Motor neuron (in vitro differentiated cells): ENCODE results near the gene ADRB1. TPM values are rescaled to one million over a fixed set of nuclear protein-coding genes. Genes with fewer than 3 reads are reported as not detected.
A peak's percentile ranks its signal among the peaks of the same experiment; 100 is the strongest.

Experiments
- ATAC-seq, 8 experiments: fragments of 200-7000 bp; cut with Tn5 transposase; replicated peaks in 6 of 8; 2 replicates each; pipeline ENCODE4 v1.8.0; 2021; ENCODE audit warnings: mild to moderate bottlenecking in 8 of 8, moderate library complexity in 8 of 8
- H3K27ac ChIP-seq, 2 donors: fragments of 250-450 bp; sonication (Bioruptor Pico); 2 replicates each; pipeline ENCODE4 v1.9.0; 2021; ENCODE audit warnings: antibody characterized with exemption in 2 of 2, mild to moderate bottlenecking in 2 of 2, moderate library complexity in 1 of 2
- H3K4me1 ChIP-seq, 2 donors: fragments of 250-450 bp; sonication (Bioruptor Pico); replicated peaks in 1 of 2; 2 replicates each; pipeline ENCODE4 v1.6.1; 2021; ENCODE audit warnings: antibody characterized with exemption in 2 of 2, mild to moderate bottlenecking in 2 of 2, moderate library complexity in 1 of 2
- H3K4me3 ChIP-seq, 5 donors: fragments of 250-450 bp; sonication (Bioruptor Pico); 2 replicates each; pipeline ENCODE4 v1.9.0; 2021; ENCODE audit warnings: antibody characterized with exemption in 5 of 5, mild to moderate bottlenecking in 5 of 5, moderate library complexity in 4 of 5
- WGBS, 10 experiments: fragments of 450-650 bp; shearing (Covaris generic); methylation state at CpG; one replicate each; pipeline ENCODE4 v1.0.0; 2022; 5-methylcytosine and 5-hydroxymethylcytosine counted together
- in situ Hi-C, 9 experiments: fragments of 400-800 bp; cut with MboI; loops; one replicate each; pipeline ENCODE4 v1.15.0; 2021; ENCODE audit warnings: low sequenced_read_pairs in 9 of 9, low pct_unique_long_range_greater_than_20kb in 2 of 9; ENCODE audit not compliant: unreplicated experiment in 9 of 9
- total RNA-seq, 8 experiments: library from RNA; unstranded; fragments of 300-600 nt; gene quantifications; 2 replicates each; pipeline versions ENCODE4 v1.2.3 to v1.2.4, GENCODE V29; 2022

ADRB1 gene
- total RNA-seq = under 1 TPM in 7 of 8 experiments, not detected in 1; 0.05 to 0.47 (median 0.22) TPM

GRCh38 chr10:114043532-114044246 is at the start of gene ADRB1:
Gene ADRB1, plus strand, starts transcription at chr10:114043866. Its CDS starts 267 bp downstream, at chr10:114044133.
- ATAC-seq = peak; percentile 59 to 94 (median 90)
- Histone ChIP-seq H3K4me1 (peaks cover 0 to 5% of the 10 kb centered on the region in 2 donors), H3K27ac (no peak within 1 kb of the TSS), H3K4me3 (peak within 1 kb of the TSS; percentile 41 to 52 (median 47))
- in situ Hi-C loops = no loop called here
- 0% methylated on average over 5 of the region's 90 CpGs; no CpG with 5 or more reads in 9 of the 10 experiments for WGBS, 10 experiments

- in situ Hi-C loops = no loop called here
- no peak for ATAC-seq
- H3K4me1 ChIP-seq = no peaks in the 10 kb centered on the region
- 20 to 80% (median 75%) methylated on average over 1 to 2 of the region's 2 CpGs; no CpG with 5 or more reads in 1 of the 10 experiments for WGBS, 10 experiments
- H3K27ac ChIP-seq = no peak overlapping the region
- H3K4me3 ChIP-seq = no peak overlapping the region
Measured at GRCh38 chr10:113995201-113995600, 48.5 kb upstream of the ADRB1 start.

GRCh38 chr10:113997428-113997827 is 46.2 kb upstream of the ADRB1 start:
- Histone ChIP-seq H3K4me1 (no peaks in the 10 kb centered on the region), H3K4me3 (no peak overlapping the region), H3K27ac (no peak overlapping the region)
- no peak for ATAC-seq
- 10 to 63% (median 57%) methylated on average over 2 to 8 of the region's 8 CpGs; no CpG with 5 or more reads in 6 of the 10 experiments for WGBS, 10 experiments
- in situ Hi-C loops = no loop called here

GRCh38 chr10:113999531-113999930 is 44.1 kb upstream of the ADRB1 start:
- in situ Hi-C loops = no loop called here
- no peak overlapping the region for H3K4me3 ChIP-seq
- ATAC-seq = no peak
- no peaks in the 10 kb centered on the region for H3K4me1 ChIP-seq
- 46 to 100% (median 81%) methylated on average over 1 to 5 of the region's 5 CpGs for WGBS, 10 experiments
- H3K27ac ChIP-seq = no peak overlapping the region

- Histone ChIP-seq H3K27ac (no peak overlapping the region), H3K4me1 (no peaks in the 10 kb centered on the region), H3K4me3 (no peak overlapping the region)
- in situ Hi-C loops = no loop called here
- no peak for ATAC-seq
- 0 to 91% (median 76%) methylated on average over 1 to 6 of the region's 6 CpGs for WGBS, 10 experiments
Measured at GRCh38 chr10:114000457-114001010, 43.1 kb upstream of the ADRB1 start.

GRCh38 chr10:114002422-114002821 is 41.2 kb upstream of the ADRB1 start:
- no peak overlapping the region for H3K4me3 ChIP-seq
- in situ Hi-C loops = no loop called here
- WGBS, 10 experiments = 63 to 100% (median 72%) methylated on average over 2 to 7 of the region's 7 CpGs; no CpG with 5 or more reads in 2 of the 10 experiments
- no peaks in the 10 kb centered on the region for H3K4me1 ChIP-seq
- H3K27ac ChIP-seq = no peak overlapping the region
- no peak for ATAC-seq

- no peak for ATAC-seq
- in situ Hi-C loops = no loop called here
- WGBS, 10 experiments = 37 to 97% (median 77%) methylated on average over 3 to 9 of the region's 9 CpGs; no CpG with 5 or more reads in 1 of the 10 experiments
- H3K27ac ChIP-seq = no peak overlapping the region
- no peaks in the 10 kb centered on the region for H3K4me1 ChIP-seq
- no peak overlapping the region for H3K4me3 ChIP-seq
Measured at GRCh38 chr10:114003161-114003941, 40.3 kb upstream of the ADRB1 start.

GRCh38 chr10:114009281-114009996 is 34.2 kb upstream of the ADRB1 start:
- in situ Hi-C loops = no loop called here
- Histone ChIP-seq H3K4me1 (no peaks in the 10 kb centered on the region), H3K4me3 (no peak overlapping the region), H3K27ac (no peak overlapping the region)
- no peak for ATAC-seq
- 62 to 100% (median 84%) methylated on average over 1 to 5 of the region's 5 CpGs; no CpG with 5 or more reads in 1 of the 10 experiments for WGBS, 10 experiments

- in situ Hi-C loops = no loop called here
- WGBS, 10 experiments = 0 to 100% (median 20%) methylated on average over 1 to 2 of the region's 2 CpGs; no CpG with 5 or more reads in 1 of the 10 experiments
- ATAC-seq = no peak
- H3K4me3 ChIP-seq = no peak overlapping the region
- H3K4me1 ChIP-seq = no peaks in the 10 kb centered on the region
- H3K27ac ChIP-seq = no peak overlapping the region
Measured at GRCh38 chr10:114010316-114010715, 33.4 kb upstream of the ADRB1 start.

GRCh38 chr10:114012650-114013049 is 31.0 kb upstream of the ADRB1 start:
- ATAC-seq = no peak
- Histone ChIP-seq H3K4me1 (no peaks in the 10 kb centered on the region), H3K27ac (no peak overlapping the region), H3K4me3 (no peak overlapping the region)
- 60 to 100% (median 83%) methylated on average over 1 to 3 of the region's 8 CpGs; no CpG with 5 or more reads in 5 of the 10 experiments for WGBS, 10 experiments
- in situ Hi-C loops = no loop called here

GRCh38 chr10:114015708-114016107 is 28.0 kb upstream of the ADRB1 start:
- Histone ChIP-seq H3K27ac (no peak overlapping the region), H3K4me1 (no peaks in the 10 kb centered on the region), H3K4me3 (no peak overlapping the region)
- in situ Hi-C loops = no loop called here
- 0 to 100% (median 63%) methylated on average over 1 of the region's 1 CpG; no CpG with 5 or more reads in 3 of the 10 experiments for WGBS, 10 experiments
- ATAC-seq = no peak

GRCh38 chr10:114017271-114017670 is 26.4 kb upstream of the ADRB1 start:
- WGBS, 10 experiments = 53 to 100% (median 67%) methylated on average over 1 to 6 of the region's 6 CpGs; no CpG with 5 or more reads in 2 of the 10 experiments
- in situ Hi-C loops = no loop called here
- ATAC-seq = no peak
- H3K27ac ChIP-seq = no peak overlapping the region
- H3K4me3 ChIP-seq = no peak overlapping the region
- peaks cover 0 to 6% of the 10 kb centered on the region in 2 donors for H3K4me1 ChIP-seq
